Activated CD8-positive, alpha-beta memory T cell treated with anti-CD3 and anti-CD28 coated beads, Interleukin-2, amount 10 ng/mL, durations not matched to agents 7 days and 5 days (primary cell): Measurements from ENCODE around the gene LATS1. TPM values are rescaled to one million over a fixed set of nuclear protein-coding genes. Genes with fewer than 3 reads are reported as not detected.
"Not testable (repeated sequence)": the region's sequence is repeated elsewhere in the genome, so short reads cannot be mapped to it uniquely, and the experiment has no call there.

Experiments
- ATAC-seq: fragments of 150-1000 bp; cut with Tn5 transposase; one replicate; pipeline ENCODE4 v1.10.0; 2021; ENCODE audit warnings: moderate library complexity
- CTCF ChIA-PET: fragments of 350-600 bp; sonication (Branson Sonifier 250); formaldehyde crosslinking; loops from one replicate; lab custom pipeline; 2021; ENCODE audit warnings: antibody characterized with exemption; lab: Charles Lee
- DNase-seq: peaks from one replicate; pipeline ENCODE4 v3.0.0-alpha.2; 2020
- H3K27ac Mint-ChIP-seq: one replicate; pipeline ENCODE4 v1.8.0; 2021; ENCODE audit warnings: mild to moderate bottlenecking, mixed read lengths
- H3K27me3 Mint-ChIP-seq: one replicate; pipeline ENCODE4 v1.8.0; 2021; ENCODE audit warnings: mixed read lengths
- H3K36me3 Mint-ChIP-seq: one replicate; pipeline ENCODE4 v1.8.0; 2021; ENCODE audit warnings: mild to moderate bottlenecking, mixed read lengths
- H3K4me1 Mint-ChIP-seq: one replicate; pipeline ENCODE4 v1.8.0; 2021; ENCODE audit warnings: mixed read lengths
- H3K4me3 Mint-ChIP-seq: one replicate; pipeline ENCODE4 v1.8.0; 2021; ENCODE audit warnings: mild to moderate bottlenecking, moderate library complexity, mixed read lengths
- H3K9me3 Mint-ChIP-seq: one replicate; pipeline ENCODE4 v1.8.0; 2022; ENCODE audit warnings: low read depth, mixed read lengths
- total RNA-seq, 2 experiments: library from RNA; stranded (reverse); gene quantifications; one replicate each; pipeline ENCODE4 v1.2.3, GENCODE V29; 2021

Gene LATS1
- total RNA-seq, 2 experiments from 2014 or later, result 28.5 to 33.1 TPM

DNA sequence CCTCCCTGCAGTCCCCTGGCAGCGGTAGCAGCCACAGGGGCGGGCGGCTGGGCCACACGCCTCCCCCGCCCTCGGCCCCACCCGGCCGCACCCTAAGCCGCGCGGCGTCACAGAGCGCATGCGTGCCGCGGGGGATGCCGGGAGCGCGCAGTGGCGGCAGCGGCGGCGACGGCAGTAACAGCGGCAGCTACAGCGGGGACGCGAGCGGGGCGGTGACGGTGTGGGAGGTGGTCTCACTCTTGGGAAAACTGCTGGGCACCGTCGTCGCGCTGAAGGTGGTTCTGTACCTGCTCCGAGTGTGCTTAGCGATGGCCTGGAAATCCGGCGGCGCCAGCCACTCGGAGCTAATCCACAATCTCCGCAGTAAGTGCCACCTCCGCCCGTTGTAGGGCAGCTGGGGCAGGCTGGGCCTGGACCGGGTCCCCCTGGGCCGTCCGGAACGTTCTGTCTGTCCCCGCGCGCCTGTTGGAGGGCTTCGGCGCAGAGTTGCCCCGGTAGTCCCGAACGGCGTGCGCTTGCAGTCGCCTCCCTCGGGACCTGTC lies 31.8 kb upstream of the LATS1 start, which contains the start of gene PCMT1:
Gene PCMT1 (plus strand): TSS at position 148 of the 542 bp plus-strand sequence. CDS start 161 bp downstream, at position 309.
- CTCF ChIA-PET, result interaction anchor here (0.8 to 2.8 kb wide), 5 partner anchors 13 to 114 kb away, joined by 3 to 6 read pairs (median 3); no protein-coding TSS in a partner anchor
- Mint-ChIP-seq H3K4me1 (peaks cover 52% of the 10 kb centered on the region), H3K9me3 (no peaks in the 10 kb centered on the region)

GRCh38 chr6:149749082-149749593 lies 31.2 kb upstream of the LATS1 start:
- peak overlapping the region; percentile 84 for H3K4me3 Mint-ChIP-seq
- H3K36me3 Mint-ChIP-seq, DNase-seq, H3K27me3 Mint-ChIP-seq, H3K9me3 Mint-ChIP-seq: not testable (repeated sequence)
- CTCF ChIA-PET, result interaction anchor here (0.8 to 2.8 kb wide), 4 partner anchors 24 to 114 kb away, joined by 3 to 6 read pairs (median 4); no protein-coding TSS in a partner anchor
- peak; percentile 6 for ATAC-seq
- peak overlapping the region; percentile 90 for H3K27ac Mint-ChIP-seq
- H3K4me1 Mint-ChIP-seq, result peaks cover 52% of the 10 kb centered on the region

More for the DNA sequence above, 31.8 kb upstream of the LATS1 start, which contains the start of gene PCMT1:
- DNase-seq (peak; percentile 92), ATAC-seq (peak; percentile 81)
- Mint-ChIP-seq H3K27me3 (no peaks in the 10 kb centered on the region), H3K4me3 (peak within 1 kb of the TSS; percentile 84), H3K27ac (peak within 1 kb of the TSS; percentile 90), H3K36me3 (peaks cover 10% of the 10 kb centered on the region)

GRCh38 chr6:149746147-149746946 lies 28.4 kb upstream of the LATS1 start, which contains the start of gene NUP43:
Gene NUP43 (minus strand): TSS chr6:149746529. CDS start chr6:149746495, 34 bp downstream.
- Mint-ChIP-seq H3K4me1 (peaks cover 39% of the 10 kb centered on the region), H3K27ac (peak within 1 kb of the TSS; percentile 97), H3K9me3 (no peaks in the 10 kb centered on the region), H3K36me3 (peaks cover 18% of the 10 kb centered on the region), H3K27me3 (no peaks in the 10 kb centered on the region), H3K4me3 (peak within 1 kb of the TSS; percentile 100)
- peak; percentile 71 for ATAC-seq
- CTCF ChIA-PET, result interaction anchor here (0.9 to 4.1 kb wide), 7 partner anchors 12 to 713 kb away, joined by 3 to 14 read pairs (median 3); partner anchors contain the start of genes LATS1, PPIL4 and ULBP3
- DNase-seq, result peak; percentile 97

- H3K9me3 Mint-ChIP-seq, result not testable (repeated sequence)
- H3K36me3 Mint-ChIP-seq, result peaks cover 23% of the 10 kb centered on the region
Observed at GRCh38 chr6:149745252-149745651, 27.4 kb upstream of the LATS1 start.

GRCh38 chr6:149734915-149735314 lies 17.0 kb upstream of the LATS1 start:
- Mint-ChIP-seq H3K4me1 (peaks cover 6% of the 10 kb centered on the region), H3K36me3 (peaks cover 28% of the 10 kb centered on the region)
- no peak for ATAC-seq

More at GRCh38 chr6:149745252-149745651, 27.4 kb upstream of the LATS1 start:
- peak overlapping the region; percentile 97 for H3K27ac Mint-ChIP-seq
- ATAC-seq, DNase-seq, H3K27me3 Mint-ChIP-seq: not testable (repeated sequence)
- peaks cover 31% of the 10 kb centered on the region for H3K4me1 Mint-ChIP-seq
- H3K4me3 Mint-ChIP-seq, result peak overlapping the region; percentile 100
- CTCF ChIA-PET, result interaction anchor here (0.7 to 4.1 kb wide), 5 partner anchors 18 to 200 kb away, joined by 3 to 14 read pairs (median 4); partner anchors contain the start of genes LATS1 and PPIL4

GRCh38 chr6:149733089-149733720 lies 15.3 kb upstream of the LATS1 start:
- H3K27me3 Mint-ChIP-seq, result no peaks in the 10 kb centered on the region
- DNase-seq, result no peak
- H3K4me3 Mint-ChIP-seq, result no peak overlapping the region
- H3K36me3 Mint-ChIP-seq, result peaks cover 33% of the 10 kb centered on the region
- ATAC-seq, result no peak
- H3K9me3 Mint-ChIP-seq, result no peaks in the 10 kb centered on the region
- H3K4me1 Mint-ChIP-seq, result peaks cover 15% of the 10 kb centered on the region
- CTCF ChIA-PET, result interaction anchor here (0.7 kb wide), 1 partner anchor 9 kb away, joined by 3 read pairs; no protein-coding TSS in a partner anchor
- no peak overlapping the region for H3K27ac Mint-ChIP-seq

More at GRCh38 chr6:149734915-149735314, 17.0 kb upstream of the LATS1 start:
- Mint-ChIP-seq H3K27ac (no peak overlapping the region), H3K9me3 (no peaks in the 10 kb centered on the region), H3K4me3 (no peak overlapping the region), H3K27me3 (no peaks in the 10 kb centered on the region)
- peak; percentile 9 for DNase-seq
- CTCF ChIA-PET, result interaction anchor here (1.1 kb wide), 1 partner anchor 12 kb away, joined by 3 read pairs; the partner anchor contains the start of gene NUP43

DNA sequence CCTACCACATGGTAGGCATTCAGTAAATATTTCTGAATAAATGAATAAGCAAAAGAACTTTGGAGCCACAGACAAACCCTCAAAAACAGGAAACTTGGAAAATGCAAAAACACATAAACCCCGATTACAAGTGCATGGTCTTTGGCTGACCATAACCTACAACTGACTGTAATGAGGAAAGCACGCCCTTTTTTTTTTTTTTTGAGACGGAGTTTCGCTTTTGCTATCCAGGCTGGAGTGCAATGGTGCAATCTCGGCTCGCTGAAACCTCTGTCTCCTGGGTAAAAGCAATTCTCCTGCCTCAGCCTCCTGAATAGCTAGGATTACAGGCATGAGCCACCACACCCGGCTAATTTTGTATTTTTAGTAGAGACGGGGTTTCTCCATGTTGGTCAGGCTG lies 11.9 kb upstream of the LATS1 start:
- ATAC-seq (no peak), DNase-seq (no peak)
- H3K9me3 Mint-ChIP-seq, result no peaks in the 10 kb centered on the region
- no peak overlapping the region for H3K4me3 Mint-ChIP-seq
- H3K36me3 Mint-ChIP-seq, result peaks cover 36% of the 10 kb centered on the region
- peaks cover 14% of the 10 kb centered on the region for H3K4me1 Mint-ChIP-seq
- CTCF ChIA-PET, result no interaction called here
- no peak overlapping the region for H3K27ac Mint-ChIP-seq
- H3K27me3 Mint-ChIP-seq, result no peaks in the 10 kb centered on the region

DNA sequence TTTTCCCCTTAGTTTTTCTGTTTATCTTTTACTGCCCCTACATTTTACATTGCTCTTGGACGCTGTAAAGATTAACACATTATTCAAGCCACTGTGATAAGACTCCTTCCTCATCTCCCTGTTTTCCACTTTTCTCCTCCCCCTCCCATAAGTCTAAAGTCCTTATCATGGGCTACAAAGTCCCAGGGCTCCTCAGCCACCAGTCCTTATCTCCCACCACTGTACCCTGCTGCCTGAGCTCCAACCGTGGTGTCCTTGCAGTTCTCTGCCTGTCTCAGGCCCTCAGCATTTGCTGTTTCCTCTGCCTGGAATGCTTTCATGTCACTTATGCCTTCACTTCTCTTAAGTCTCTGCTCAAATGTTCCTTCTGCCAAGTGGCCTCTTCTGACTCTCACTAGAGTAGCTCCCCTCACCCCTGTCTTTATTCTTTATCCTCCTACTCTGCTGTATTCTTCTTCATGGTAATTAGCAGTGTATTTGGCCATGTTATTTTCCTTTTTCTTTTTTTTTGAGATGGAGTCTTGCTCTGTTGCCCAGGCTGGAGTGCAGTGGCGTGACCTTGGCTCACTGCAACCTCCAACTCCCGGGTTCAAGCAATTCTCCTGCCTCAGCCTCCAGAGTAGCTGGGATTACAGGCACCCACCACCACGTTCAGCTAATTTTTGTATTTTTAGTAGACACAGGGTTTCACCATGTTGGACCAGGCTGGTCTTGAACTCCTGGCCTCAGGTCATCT lies 10.8 kb upstream of the LATS1 start:
- DNase-seq (no peak), ATAC-seq (no peak)
- H3K4me3 Mint-ChIP-seq, result peak overlapping the region; percentile 6
- peak overlapping the region; percentile 76 for H3K27ac Mint-ChIP-seq
- H3K27me3 Mint-ChIP-seq, result no peaks in the 10 kb centered on the region
- H3K9me3 Mint-ChIP-seq, result no peaks in the 10 kb centered on the region
- H3K4me1 Mint-ChIP-seq, result peaks cover 18% of the 10 kb centered on the region
- CTCF ChIA-PET, result interaction anchor here (1.5 kb wide), 1 partner anchor 42 kb away, joined by 3 read pairs; no protein-coding TSS in a partner anchor
- H3K36me3 Mint-ChIP-seq, result peaks cover 39% of the 10 kb centered on the region

GRCh38 chr6:149727793-149728498 lies 10.0 kb upstream of the LATS1 start:
- DNase-seq (no peak), ATAC-seq (peak; percentile 38)
- H3K27me3 Mint-ChIP-seq, result no peaks in the 10 kb centered on the region
- H3K4me1 Mint-ChIP-seq, result peaks cover 18% of the 10 kb centered on the region
- H3K9me3 Mint-ChIP-seq, result no peaks in the 10 kb centered on the region
- peaks cover 34% of the 10 kb centered on the region for H3K36me3 Mint-ChIP-seq
- H3K4me3 Mint-ChIP-seq, result peak overlapping the region; percentile 6
- CTCF ChIA-PET, result interaction anchor here (1.5 kb wide), 1 partner anchor 41 kb away, joined by 3 read pairs; no protein-coding TSS in a partner anchor
- H3K27ac Mint-ChIP-seq, result peak overlapping the region; percentile 76

GRCh38 chr6:149725785-149726184 lies 7.9 kb upstream of the LATS1 start:
- CTCF ChIA-PET, result interaction anchor here (1.3 to 1.5 kb wide), 2 partner anchors 21 to 24 kb away, joined by 3 to 4 read pairs; partner anchors contain the start of gene PCMT1
- no peak for DNase-seq
- Mint-ChIP-seq H3K27ac (no peak overlapping the region), H3K4me3 (no peak overlapping the region), H3K9me3 (no peaks in the 10 kb centered on the region), H3K27me3 (no peaks in the 10 kb centered on the region), H3K36me3 (peaks cover 30% of the 10 kb centered on the region), H3K4me1 (peaks cover 18% of the 10 kb centered on the region)
- no peak for ATAC-seq

DNA sequence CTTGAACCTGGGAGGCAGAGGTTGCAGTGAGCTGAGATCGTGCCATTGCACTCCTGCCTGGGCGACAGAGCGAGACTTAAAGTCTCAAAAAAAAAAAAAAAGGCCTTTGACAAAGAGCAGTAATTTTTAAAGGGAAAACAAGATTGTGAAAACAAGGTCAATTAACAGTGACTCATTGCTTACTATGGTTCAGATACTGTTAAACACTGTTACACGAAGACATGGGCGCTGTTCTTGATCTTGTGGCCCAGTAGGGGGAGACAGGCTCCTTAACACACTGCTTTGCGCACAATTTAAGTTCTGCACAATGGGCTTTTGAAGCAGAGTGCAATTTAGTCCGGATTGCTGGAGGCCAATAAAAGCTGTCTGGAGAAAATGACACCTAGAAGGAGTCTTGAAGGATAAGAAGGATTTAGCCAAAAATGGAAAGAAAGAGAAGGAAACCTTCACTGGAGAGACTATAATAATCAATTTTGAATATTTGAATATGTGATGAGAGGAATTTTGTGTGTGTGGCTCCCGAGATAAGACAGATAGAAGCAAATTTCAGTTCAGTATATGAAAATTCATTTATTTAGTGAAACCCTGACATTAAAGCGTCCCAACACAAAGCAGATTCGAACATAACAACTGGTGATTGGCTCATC lies 6.0 kb upstream of the LATS1 start:
- H3K27ac Mint-ChIP-seq, result no peak overlapping the region
- CTCF ChIA-PET, result interaction anchor here (0.6 to 1.4 kb wide), 8 partner anchors 9 to 198 kb away, joined by 3 to 4 read pairs (median 3); no protein-coding TSS in a partner anchor
- H3K9me3 Mint-ChIP-seq, result no peaks in the 10 kb centered on the region
- ATAC-seq (peak; percentile 89), DNase-seq (peak; percentile 61)
- no peaks in the 10 kb centered on the region for H3K27me3 Mint-ChIP-seq
- H3K4me1 Mint-ChIP-seq, result peaks cover 22% of the 10 kb centered on the region
- H3K4me3 Mint-ChIP-seq, result no peak overlapping the region
- peaks cover 27% of the 10 kb centered on the region for H3K36me3 Mint-ChIP-seq
